AG04449 (cell line): ENCODE data around the gene HNF4A.
"Not testable (repeated sequence)": the region's sequence is repeated elsewhere in the genome, so short reads cannot be mapped to it uniquely, and the experiment has no call there.

Source experiments
- CTCF ChIA-PET: fragments of 350-600 bp; formaldehyde crosslinking; extraction: SDS; loops from one replicate; lab custom pipeline; 2021; ENCODE audit warnings: antibody characterized with exemption; lab: Yijun Ruan, JAX
- POLR2A ChIA-PET: fragments of 400-600, 350-600 bp; formaldehyde crosslinking; extraction: SDS; loops from one replicate; lab custom pipeline; 2020; ENCODE audit warnings: antibody characterized with exemption, inconsistent platforms; lab: Yijun Ruan, JAX
- DNase-seq: peaks from one replicate; pipeline ENCODE4 v3.0.0-alpha.2; 2010; ENCODE audit warnings: low read depth, low spot score
- H3K4me3 ChIP-seq: 2 replicates; pipeline ENCODE4 v1.5.1; 2011; ENCODE audit warnings: low read depth, mild to moderate bottlenecking, control low read depth, low read length
- TF ChIP-seq, protein P1 (sequence below): IDR thresholded peaks from one replicate; pipeline ENCODE4 v1.5.1; 2011; ENCODE audit warnings: mild to moderate bottlenecking, moderate library complexity, low read length, control low read depth, inconsistent platforms; ENCODE audit not compliant: insufficient read depth; ENCODE audit errors: missing control alignments

The HNF4A gene

GRCh38 chr20:44343162-44343675 is 12.3 kb upstream of the HNF4A start:
- no peak overlapping the region for H3K4me3 ChIP-seq
- ChIA-PET CTCF (interaction anchor here (1.1 to 1.8 kb wide), 3 partner anchors 32 to 126 kb away, joined by 4 to 7 read pairs (median 6); partner anchors contain the start of gene FITM2), POLR2A (no interaction called here)
- TF ChIP-seq, protein P1, sequence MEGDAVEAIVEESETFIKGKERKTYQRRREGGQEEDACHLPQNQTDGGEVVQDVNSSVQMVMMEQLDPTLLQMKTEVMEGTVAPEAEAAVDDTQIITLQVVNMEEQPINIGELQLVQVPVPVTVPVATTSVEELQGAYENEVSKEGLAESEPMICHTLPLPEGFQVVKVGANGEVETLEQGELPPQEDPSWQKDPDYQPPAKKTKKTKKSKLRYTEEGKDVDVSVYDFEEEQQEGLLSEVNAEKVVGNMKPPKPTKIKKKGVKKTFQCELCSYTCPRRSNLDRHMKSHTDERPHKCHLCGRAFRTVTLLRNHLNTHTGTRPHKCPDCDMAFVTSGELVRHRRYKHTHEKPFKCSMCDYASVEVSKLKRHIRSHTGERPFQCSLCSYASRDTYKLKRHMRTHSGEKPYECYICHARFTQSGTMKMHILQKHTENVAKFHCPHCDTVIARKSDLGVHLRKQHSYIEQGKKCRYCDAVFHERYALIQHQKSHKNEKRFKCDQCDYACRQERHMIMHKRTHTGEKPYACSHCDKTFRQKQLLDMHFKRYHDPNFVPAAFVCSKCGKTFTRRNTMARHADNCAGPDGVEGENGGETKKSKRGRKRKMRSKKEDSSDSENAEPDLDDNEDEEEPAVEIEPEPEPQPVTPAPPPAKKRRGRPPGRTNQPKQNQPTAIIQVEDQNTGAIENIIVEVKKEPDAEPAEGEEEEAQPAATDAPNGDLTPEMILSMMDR: no peak
- no peak for DNase-seq

- no peak for DNase-seq
- TF ChIP-seq, protein P1: no peak
- CTCF ChIA-PET: no interaction called here
- POLR2A ChIA-PET: no interaction called here
- no peak overlapping the region for H3K4me3 ChIP-seq
Observed at GRCh38 chr20:44344723-44345122, 10.8 kb upstream of the HNF4A start.

- POLR2A ChIA-PET: no interaction called here
- H3K4me3 ChIP-seq: no peak overlapping the region
- TF ChIP-seq, protein P1: no peak
- CTCF ChIA-PET: interaction anchor here (0.9 kb wide), 1 partner anchor 128 kb away, joined by 3 read pairs; no protein-coding TSS in a partner anchor
- no peak for DNase-seq
Observed at GRCh38 chr20:44345147-44345546, 10.4 kb upstream of the HNF4A start.

- H3K4me3 ChIP-seq, DNase-seq, POLR2A ChIA-PET: not testable (repeated sequence)
- CTCF ChIA-PET: interaction anchor here (0.9 kb wide), 1 partner anchor 129 kb away, joined by 3 read pairs; no protein-coding TSS in a partner anchor
Observed at GRCh38 chr20:44345941-44346340, 9.6 kb upstream of the HNF4A start.

- no peak overlapping the region for H3K4me3 ChIP-seq
- DNase-seq: no peak
- TF ChIP-seq, protein P1: no peak
- ChIA-PET CTCF (interaction anchor here (1.1 kb wide), 1 partner anchor 335 kb away, joined by 3 read pairs; no protein-coding TSS in a partner anchor), POLR2A (no interaction called here)
Observed at GRCh38 chr20:44348168-44348659, 7.3 kb upstream of the HNF4A start.

DNA sequence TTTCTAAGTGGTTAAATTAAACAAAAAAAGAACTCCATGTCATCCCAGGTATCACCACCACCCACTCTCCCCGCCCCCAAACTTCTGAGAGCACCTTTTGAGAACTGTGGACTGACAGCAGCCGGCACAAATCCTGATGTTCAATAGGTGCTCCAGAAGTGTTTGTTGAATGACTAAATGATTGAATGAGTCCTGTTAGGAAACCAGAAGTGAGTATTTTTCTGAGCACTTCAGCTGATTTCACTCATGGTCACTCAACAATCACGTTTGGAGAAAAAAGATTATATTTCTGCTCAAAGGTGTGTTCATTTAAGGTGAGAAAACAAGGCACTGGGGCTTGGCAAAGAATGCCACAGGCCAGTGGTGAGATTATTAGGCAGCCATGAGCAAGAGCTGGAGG is 6.2 kb upstream of the HNF4A start:
- ChIA-PET CTCF (interaction anchor here (1.6 kb wide), 1 partner anchor 133 kb away, joined by 4 read pairs; no protein-coding TSS in a partner anchor), POLR2A (no interaction called here)
- H3K4me3 ChIP-seq: no peak overlapping the region
- TF ChIP-seq, protein P1: no peak
- DNase-seq: no peak

GRCh38 chr20:44350567-44350966 is 4.9 kb upstream of the HNF4A start:
- no peak for DNase-seq
- ChIA-PET CTCF (interaction anchor here (1.6 kb wide), 1 partner anchor 135 kb away, joined by 4 read pairs; no protein-coding TSS in a partner anchor), POLR2A (no interaction called here)
- no peak overlapping the region for H3K4me3 ChIP-seq
- TF ChIP-seq, protein P1: no peak
